WERI-Rb-1 (cell line): ENCODE data around the gene CLSTN3.

Experiments used
- DNase-seq: peaks from one replicate; pipeline ENCODE4 v3.0.0-alpha.2; 2020
- H3K27ac ChIP-seq: fragments of 250-450 bp; sonication (Bioruptor Pico); 2 replicates; pipeline ENCODE4 v1.5.1; 2020; ENCODE audit warnings: mild to moderate bottlenecking, moderate library complexity
- H3K27me3 ChIP-seq: fragments of 250-450 bp; sonication (Bioruptor Pico); 2 replicates; pipeline ENCODE4 v1.5.1; 2021; ENCODE audit warnings: mild to moderate bottlenecking, low read depth, moderate library complexity; ENCODE audit not compliant: insufficient read depth, severe bottlenecking
- H3K36me3 ChIP-seq: fragments of 250-450 bp; sonication (Bioruptor Pico); 2 replicates; pipeline ENCODE4 v1.5.1; 2020; ENCODE audit warnings: mild to moderate bottlenecking, moderate library complexity
- H3K4me3 ChIP-seq: 2 replicates; pipeline ENCODE4 v1.5.1; 2011; ENCODE audit warnings: low read depth, mild to moderate bottlenecking, control low read depth, low read length
- H3K9me3 ChIP-seq: fragments of 250-450 bp; sonication (Bioruptor Pico); 2 replicates; pipeline ENCODE4 v1.5.1; 2021; ENCODE audit warnings: mild to moderate bottlenecking, moderate library complexity; ENCODE audit not compliant: severe bottlenecking
- TF ChIP-seq, protein P1 (sequence below): IDR thresholded peaks from 2 replicates; pipeline ENCODE4 v1.5.1; 2011; ENCODE audit warnings: low read depth, mild to moderate bottlenecking, control low read depth, inconsistent platforms, low read length

Gene CLSTN3

DNA sequence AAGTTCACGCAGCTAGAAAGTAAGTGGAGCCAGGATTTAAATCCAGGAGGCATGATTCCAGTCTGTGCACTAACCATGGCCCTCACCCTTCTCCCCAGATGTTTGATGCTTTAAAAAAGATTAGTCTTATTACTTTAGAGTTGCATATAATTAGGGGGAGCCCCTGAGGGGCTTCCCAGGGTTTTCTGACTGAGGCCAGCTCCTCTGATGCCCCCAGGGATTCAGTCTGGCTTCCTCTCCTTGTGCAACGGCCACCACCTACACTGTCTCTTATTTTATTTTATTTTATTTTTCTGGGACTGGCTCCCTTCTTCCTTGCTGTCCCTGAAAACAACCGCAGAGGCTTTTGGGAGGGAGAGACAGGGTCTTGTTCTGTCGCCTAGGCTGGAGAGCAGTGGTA lies 22.6 kb downstream of the CLSTN3 start:
- Histone ChIP-seq H3K4me3 (no peak overlapping the region), H3K27me3 (no peaks in the 10 kb centered on the region), H3K9me3 (no peaks in the 10 kb centered on the region), H3K36me3 (peaks cover 40% of the 10 kb centered on the region), H3K27ac (peak overlapping the region; percentile 84)
- TF ChIP-seq, protein P1, sequence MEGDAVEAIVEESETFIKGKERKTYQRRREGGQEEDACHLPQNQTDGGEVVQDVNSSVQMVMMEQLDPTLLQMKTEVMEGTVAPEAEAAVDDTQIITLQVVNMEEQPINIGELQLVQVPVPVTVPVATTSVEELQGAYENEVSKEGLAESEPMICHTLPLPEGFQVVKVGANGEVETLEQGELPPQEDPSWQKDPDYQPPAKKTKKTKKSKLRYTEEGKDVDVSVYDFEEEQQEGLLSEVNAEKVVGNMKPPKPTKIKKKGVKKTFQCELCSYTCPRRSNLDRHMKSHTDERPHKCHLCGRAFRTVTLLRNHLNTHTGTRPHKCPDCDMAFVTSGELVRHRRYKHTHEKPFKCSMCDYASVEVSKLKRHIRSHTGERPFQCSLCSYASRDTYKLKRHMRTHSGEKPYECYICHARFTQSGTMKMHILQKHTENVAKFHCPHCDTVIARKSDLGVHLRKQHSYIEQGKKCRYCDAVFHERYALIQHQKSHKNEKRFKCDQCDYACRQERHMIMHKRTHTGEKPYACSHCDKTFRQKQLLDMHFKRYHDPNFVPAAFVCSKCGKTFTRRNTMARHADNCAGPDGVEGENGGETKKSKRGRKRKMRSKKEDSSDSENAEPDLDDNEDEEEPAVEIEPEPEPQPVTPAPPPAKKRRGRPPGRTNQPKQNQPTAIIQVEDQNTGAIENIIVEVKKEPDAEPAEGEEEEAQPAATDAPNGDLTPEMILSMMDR, result no peak
- DNase-seq, result no peak

DNA sequence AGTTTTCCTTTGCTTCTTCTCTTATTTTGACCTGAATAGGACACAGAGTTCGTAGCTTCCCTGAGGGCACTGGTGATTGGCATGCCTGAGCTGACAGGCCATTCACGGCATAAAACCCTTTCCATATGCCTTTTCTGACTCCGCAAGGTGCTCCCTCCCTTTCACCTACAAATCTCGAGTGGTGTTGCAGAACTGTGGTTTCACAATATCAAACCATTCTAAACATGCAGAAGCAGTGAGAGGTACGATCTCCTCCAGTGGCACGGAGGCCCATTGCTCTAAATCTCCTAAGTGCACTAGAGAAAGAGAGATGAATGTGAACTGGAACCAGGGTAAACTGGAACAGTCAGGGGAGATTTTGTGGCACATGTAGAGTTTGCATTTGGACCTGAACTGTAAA lies 23.9 kb downstream of the CLSTN3 start:
- no peaks in the 10 kb centered on the region for H3K27me3 ChIP-seq
- no peak for DNase-seq
- TF ChIP-seq, protein P1, result no peak
- no peaks in the 10 kb centered on the region for H3K9me3 ChIP-seq
- H3K36me3 ChIP-seq, result peaks cover 35% of the 10 kb centered on the region
- no peak overlapping the region for H3K4me3 ChIP-seq
- H3K27ac ChIP-seq, result peak overlapping the region; percentile 84

DNA sequence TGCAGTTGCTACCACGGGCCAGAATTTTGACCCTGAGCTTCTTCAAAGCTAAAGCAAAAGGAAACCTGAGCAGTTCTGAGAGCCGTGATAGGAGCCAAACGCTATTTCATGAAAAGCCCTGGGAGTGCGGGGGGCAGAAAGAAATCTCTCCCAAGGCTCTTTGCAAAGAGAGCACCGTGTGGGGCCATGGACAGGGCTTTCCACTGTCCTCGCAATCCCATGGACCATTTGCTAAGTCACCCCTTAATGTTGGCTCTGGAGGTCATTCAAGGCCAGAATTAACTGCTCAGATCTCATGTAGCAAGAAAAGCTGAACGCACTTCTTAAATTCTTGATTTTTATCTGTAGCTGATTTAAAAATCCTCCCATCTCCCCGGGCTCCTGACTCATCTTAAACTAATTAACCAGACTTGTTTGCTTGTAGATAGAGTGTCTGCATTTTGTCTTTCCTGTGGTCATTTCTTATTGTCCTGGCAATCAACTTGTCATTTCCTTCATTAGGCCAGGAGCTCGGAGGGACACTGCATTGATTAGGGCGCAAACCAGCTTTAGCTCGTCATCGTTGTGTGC lies 24.8 kb downstream of the CLSTN3 start:
- TF ChIP-seq, protein P1, result no peak
- Histone ChIP-seq H3K27ac (peak overlapping the region; percentile 84), H3K9me3 (no peaks in the 10 kb centered on the region), H3K27me3 (no peaks in the 10 kb centered on the region), H3K36me3 (peaks cover 25% of the 10 kb centered on the region), H3K4me3 (peak overlapping the region; percentile 8)
- peak; percentile 60 for DNase-seq

GRCh38 chr12:7155471-7156034 lies 25.4 kb downstream of the CLSTN3 start:
- Histone ChIP-seq H3K27ac (peak overlapping the region; percentile 85), H3K36me3 (peaks cover 19% of the 10 kb centered on the region), H3K9me3 (no peaks in the 10 kb centered on the region), H3K4me3 (no peak overlapping the region), H3K27me3 (no peaks in the 10 kb centered on the region)
- DNase-seq, result peak; percentile 97
- TF ChIP-seq, protein P1, result no peak

DNA sequence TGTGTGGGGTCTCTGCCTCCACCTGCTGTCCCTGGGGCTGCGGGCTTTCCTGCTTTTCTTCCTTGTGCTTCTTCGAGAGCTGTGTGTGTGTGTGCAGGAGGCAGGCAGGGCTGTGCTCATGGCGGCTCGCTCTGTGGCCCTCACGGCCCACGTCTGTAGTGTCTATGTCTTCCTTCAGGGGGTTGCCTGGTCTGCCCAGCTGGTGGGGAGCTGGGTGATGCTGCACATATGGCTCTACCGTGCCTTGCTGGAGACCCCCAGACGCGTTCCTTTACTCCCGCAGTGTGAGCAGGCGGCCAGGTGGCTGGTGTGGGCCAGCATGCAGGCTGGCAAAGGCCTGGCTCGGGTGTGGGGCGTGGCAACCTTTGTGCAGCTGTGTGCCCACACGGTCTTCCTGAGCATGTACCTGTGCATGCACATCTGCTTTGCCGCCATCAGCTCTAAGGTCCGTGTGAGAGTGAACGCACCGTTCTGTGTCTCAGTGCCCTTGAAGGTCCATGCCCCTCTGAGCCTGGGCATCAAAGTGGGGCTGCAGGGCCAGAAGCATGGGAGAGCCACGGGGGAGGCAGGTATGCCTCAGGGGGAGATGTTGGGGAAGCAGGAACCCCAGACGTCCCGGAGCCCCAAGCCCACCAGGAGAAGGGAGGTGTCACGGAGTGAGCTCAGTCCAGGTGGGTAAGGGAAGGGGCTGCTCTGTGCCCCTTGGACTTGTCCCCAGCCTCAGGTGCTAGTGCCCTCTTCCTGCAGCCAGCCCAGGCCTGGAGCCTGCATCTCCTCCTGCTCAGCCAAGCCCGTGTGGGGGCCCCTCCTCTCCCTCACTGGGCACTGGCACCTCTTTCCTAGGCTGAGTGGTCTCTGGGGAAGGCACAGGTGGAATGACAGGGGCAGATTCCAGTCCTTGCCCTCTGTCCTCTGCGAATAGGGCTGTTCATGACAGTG lies 26.4 kb downstream of the CLSTN3 start:
- H3K27me3 ChIP-seq, result no peaks in the 10 kb centered on the region
- peak overlapping the region; percentile 85 for H3K27ac ChIP-seq
- H3K36me3 ChIP-seq, result peaks cover 10% of the 10 kb centered on the region
- no peaks in the 10 kb centered on the region for H3K9me3 ChIP-seq
- no peak overlapping the region for H3K4me3 ChIP-seq
- DNase-seq, result no peak
- TF ChIP-seq, protein P1, result no peak
